NCI-H1694 (cell line): ENCODE results near the gene ITPKA.
A peak's percentile ranks its signal among the peaks of the same experiment; 100 is the strongest.

Experiments used
- DNase-seq: peaks from one replicate; lab custom pipeline; 2025; lab: John Stamatoyannopoulos, UW

Gene ITPKA

GRCh38 chr15:41490355-41490754 lies 3.3 kb upstream of the ITPKA start:
- no peak for DNase-seq

GRCh38 chr15:41491889-41492288 lies 1.8 kb upstream of the ITPKA start:
- DNase-seq: no peak

GRCh38 chr15:41492597-41493204 lies 973 bp upstream of the ITPKA start:
- DNase-seq: no peak

- DNase-seq: no peak
These were observed 172 bp downstream of the ITPKA start for GRCh38 chr15:41493902-41494189.

GRCh38 chr15:41494190-41494921 lies 682 bp downstream of the ITPKA start:
- no peak for DNase-seq

- no peak for DNase-seq
These were observed 1.5 kb downstream of the ITPKA start for GRCh38 chr15:41494922-41495735.

GRCh38 chr15:41495736-41496599 lies 2.3 kb downstream of the ITPKA start:
- DNase-seq: no peak

- no peak for DNase-seq
These were observed 5.0 kb downstream of the ITPKA start for GRCh38 chr15:41498657-41499056.

- DNase-seq: peak; percentile 40
These were observed 5.6 kb downstream of the ITPKA start for GRCh38 chr15:41499109-41499851.

- DNase-seq: no peak
These were observed 7.7 kb downstream of the ITPKA start for GRCh38 chr15:41501191-41501917.

GRCh38 chr15:41501931-41502794 lies 8.5 kb downstream of the ITPKA start:
- no peak for DNase-seq

GRCh38 chr15:41502795-41503668 lies 9.4 kb downstream of the ITPKA start:
- no peak for DNase-seq

GRCh38 chr15:41503669-41504010 lies 10.0 kb downstream of the ITPKA start:
- DNase-seq: no peak

GRCh38 chr15:41504751-41505492 lies 11.2 kb downstream of the ITPKA start:
- no peak for DNase-seq

GRCh38 chr15:41505776-41506175 lies 12.1 kb downstream of the ITPKA start:
- no peak for DNase-seq

- DNase-seq: no peak
These were observed 13.2 kb downstream of the ITPKA start for GRCh38 chr15:41506796-41507341.

GRCh38 chr15:41507820-41508290 lies 14.2 kb downstream of the ITPKA start:
- DNase-seq: no peak

GRCh38 chr15:41510728-41511127 lies 17.1 kb downstream of the ITPKA start:
- DNase-seq: no peak
